NCI-H146 (cell line): ENCODE results near the gene NFYA.

Experiments used
- DNase-seq: peaks from one replicate; lab custom pipeline; 2025; lab: John Stamatoyannopoulos, UW

Gene NFYA

DNA sequence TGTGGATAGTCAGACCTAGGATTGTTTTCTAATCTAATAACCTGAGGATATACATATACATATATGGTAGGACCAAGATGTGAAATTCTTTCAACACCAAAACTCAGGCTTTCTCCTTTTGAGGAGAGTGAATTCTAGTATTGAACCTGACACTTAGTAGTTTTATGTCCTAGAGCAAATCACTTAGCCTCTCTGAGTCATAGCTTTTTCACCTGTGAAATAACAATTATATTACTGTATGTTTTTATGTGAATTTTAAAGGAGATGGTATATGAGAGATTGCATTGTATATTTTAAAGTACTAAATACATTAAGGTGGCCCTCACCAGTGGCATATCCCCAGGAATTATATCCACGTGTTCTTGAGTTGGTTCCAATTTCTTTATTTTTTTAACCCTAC, 46.7 kb downstream of the NFYA start:
- DNase-seq: no peak

DNA sequence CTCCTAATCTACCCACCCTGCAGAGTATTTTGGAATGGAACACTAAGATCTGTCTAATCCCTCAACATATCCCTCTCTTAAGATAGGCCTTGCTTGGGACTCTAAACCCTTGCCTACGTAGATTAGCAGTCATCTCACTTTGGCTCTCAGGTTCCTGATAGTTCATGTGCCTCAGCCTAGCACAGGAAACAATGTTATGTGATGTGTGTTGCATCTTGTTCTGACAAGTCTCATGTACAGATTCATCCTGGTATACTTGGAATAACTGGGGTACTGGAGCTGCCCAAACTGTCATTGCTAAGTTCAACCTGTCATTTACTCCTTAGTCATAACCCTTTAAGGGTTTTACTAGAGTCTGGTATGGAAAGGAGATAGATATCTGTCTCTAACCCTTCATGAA, 47.3 kb downstream of the NFYA start:
- DNase-seq: no peak

- DNase-seq: no peak
Observed at GRCh38 chr6:41122373-41122772, 49.6 kb downstream of the NFYA start.

GRCh38 chr6:41122918-41123317, 50.1 kb downstream of the NFYA start:
- no peak for DNase-seq

DNA sequence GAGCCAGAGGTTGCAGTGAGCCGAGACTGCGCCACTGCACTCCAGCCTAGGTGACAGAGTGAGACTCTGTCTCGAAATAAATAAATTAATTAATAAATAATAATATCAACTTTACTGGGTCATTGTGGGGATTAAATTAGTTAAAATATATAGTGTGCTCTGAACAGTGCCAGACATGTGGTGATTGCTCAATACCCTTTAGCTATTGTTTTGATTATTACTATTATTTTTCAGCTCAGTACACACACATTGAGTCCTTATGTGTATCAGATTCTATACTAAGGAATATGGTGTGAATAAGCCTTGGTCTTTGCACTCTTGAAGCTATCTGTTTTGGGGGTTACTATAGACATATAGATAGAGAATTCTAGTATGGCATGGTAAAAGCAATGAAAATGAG, 52.5 kb downstream of the NFYA start:
- DNase-seq: no peak

- peak; percentile 85 for DNase-seq
Observed at GRCh38 chr6:41132254-41132653, 59.5 kb downstream of the NFYA start.

GRCh38 chr6:41135062-41135832, 62.5 kb downstream of the NFYA start:
- no peak for DNase-seq

- DNase-seq: no peak
Observed at GRCh38 chr6:41136911-41137310, 64.1 kb downstream of the NFYA start.

DNA sequence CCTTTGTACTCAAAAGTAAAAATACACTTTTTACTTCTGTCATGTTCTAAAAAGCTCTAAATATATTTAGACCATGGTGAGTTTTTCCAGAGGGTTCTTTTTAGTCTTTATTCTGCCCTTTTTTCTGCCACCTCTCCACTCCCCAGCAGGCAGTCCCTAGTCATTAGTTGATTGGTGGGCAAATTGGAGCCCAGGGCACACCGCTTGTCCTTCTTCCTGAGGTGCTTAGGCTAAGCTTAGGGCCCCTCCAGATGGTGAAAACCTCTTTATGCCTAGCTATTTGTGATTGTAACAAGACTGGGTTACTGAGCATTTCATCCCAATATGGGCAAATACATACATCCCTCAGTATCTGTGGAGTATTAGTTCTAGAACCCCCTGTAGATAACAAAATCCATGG, 75.1 kb downstream of the NFYA start:
- DNase-seq: no peak
